ENCODE measurements around the gene OR51D1. TPM values are rescaled to one million over a fixed set of nuclear protein-coding genes. Genes with fewer than 3 reads are reported as not detected.

OR51D1 gene
- total and polyA plus RNA-seq, 8 donors, result not detected

GRCh38 chr11:4682623-4683419 is 45.5 kb downstream of the OR51D1 start:
- DNase-seq (no peak), ATAC-seq (no peak)
- H3K36me3 ChIP-seq, result no peaks in the 10 kb centered on the region
- intact Hi-C loops (cut with DNase I), result no loop called here
- H3K27ac ChIP-seq, result no peak overlapping the region
- no peak for TF ChIP-seq CTCF (IDR thresholded peaks at IDR 0.05)
- H3K4me1 ChIP-seq, result no peaks in the 10 kb centered on the region
- H3K4me3 ChIP-seq, result no peak overlapping the region
- no peaks in the 10 kb centered on the region for H3K9me3 ChIP-seq
- no peaks in the 10 kb centered on the region for H3K27me3 ChIP-seq

- intact Hi-C loops (cut with DNase I), result no loop called here
Observed at GRCh38 chr11:4684631-4685285, 47.5 kb downstream of the OR51D1 start.

More at GRCh38 chr11:4684631-4685285, 47.5 kb downstream of the OR51D1 start:
- DNase-seq, result no peak
- H3K4me3 ChIP-seq, result no peak overlapping the region
- no peaks in the 10 kb centered on the region for H3K4me1 ChIP-seq
- no peak overlapping the region for H3K27ac ChIP-seq
- no peaks in the 10 kb centered on the region for H3K36me3 ChIP-seq
- no peak for TF ChIP-seq CTCF (IDR thresholded peaks at IDR 0.05)
- no peak for ATAC-seq
- no peaks in the 10 kb centered on the region for H3K9me3 ChIP-seq
- H3K27me3 ChIP-seq, result no peaks in the 10 kb centered on the region

Other genes with a start within 250 kb of the OR51D1 start
- 10 to 100 TPM; 26.3 to 36.8 TPM for gene TRIM21, start 243.8 kb upstream of the OR51D1 start, total RNA-seq
- gene TRIM21, start 243.8 kb upstream of the OR51D1 start, polyA plus RNA-seq (ENCODE audit: insufficient read length in 6 of 6), result 10 to 100 TPM; 25.4 to 30.8 (median 26.3) TPM
- 1 to 10 TPM in 1 of 2 donors, not detected in 1; 1.9 TPM for gene OR52K2, start 188.2 kb upstream of the OR51D1 start, total RNA-seq
- gene OR52K2, start 188.2 kb upstream of the OR51D1 start, polyA plus RNA-seq (ENCODE audit: insufficient read length in 6 of 6), result not detected
- under 1 TPM; 0.09 to 0.86 TPM for gene OR52K1, start 154.8 kb upstream of the OR51D1 start, total RNA-seq
- gene OR52K1, start 154.8 kb upstream of the OR51D1 start, polyA plus RNA-seq (ENCODE audit: insufficient read length in 6 of 6), result under 1 TPM; 0.21 to 0.35 (median 0.27) TPM
- gene OR52M1, start 92.3 kb upstream of the OR51D1 start, total RNA-seq, result not detected
- gene OR52M1, start 92.3 kb upstream of the OR51D1 start, polyA plus RNA-seq (ENCODE audit: insufficient read length in 6 of 6), result not detected
- not detected for gene OR52I2, start 55.7 kb upstream of the OR51D1 start, total RNA-seq
- gene OR52I2, start 55.7 kb upstream of the OR51D1 start, polyA plus RNA-seq (ENCODE audit: insufficient read length in 6 of 6), result under 1 TPM in 4 of 6 donors, not detected in 2; 0.03 to 0.07 (median 0.03) TPM
- not detected for gene OR52I1, start 43.4 kb upstream of the OR51D1 start, total RNA-seq
- gene OR52I1, start 43.4 kb upstream of the OR51D1 start, polyA plus RNA-seq (ENCODE audit: insufficient read length in 6 of 6), result under 1 TPM in 5 of 6 donors, not detected in 1; 0.08 to 0.14 (median 0.11) TPM
- 10 to 100 TPM; 12.5 to 14.1 TPM for gene TRIM68, start 29.2 kb upstream of the OR51D1 start, total RNA-seq
- gene TRIM68, start 29.2 kb upstream of the OR51D1 start, polyA plus RNA-seq (ENCODE audit: insufficient read length in 6 of 6), result 10 to 100 TPM; 17.9 to 23.6 (median 19.0) TPM
- not detected for gene OR51E1, start 6.5 kb downstream of the OR51D1 start, total RNA-seq
- under 1 TPM; 0.06 to 0.50 (median 0.33) TPM for gene OR51E1, start 6.5 kb downstream of the OR51D1 start, polyA plus RNA-seq (ENCODE audit: insufficient read length in 6 of 6)
- gene OR51E2, start 60.4 kb downstream of the OR51D1 start, total RNA-seq, result not detected
- under 1 TPM in 5 of 6 donors, not detected in 1; 0.08 to 0.18 (median 0.15) TPM for gene OR51E2, start 60.4 kb downstream of the OR51D1 start, polyA plus RNA-seq (ENCODE audit: insufficient read length in 6 of 6)
- gene MMP26, start 67.3 kb downstream of the OR51D1 start, total RNA-seq, result not detected
- not detected for gene MMP26, start 67.3 kb downstream of the OR51D1 start, polyA plus RNA-seq (ENCODE audit: insufficient read length in 6 of 6)
- not detected for gene OR51F1, start 132.5 kb downstream of the OR51D1 start, total RNA-seq
- gene OR51F1, start 132.5 kb downstream of the OR51D1 start, polyA plus RNA-seq (ENCODE audit: insufficient read length in 6 of 6), result not detected
- gene OR52R1, start 166.9 kb downstream of the OR51D1 start, total RNA-seq, result not detected
- not detected for gene OR52R1, start 166.9 kb downstream of the OR51D1 start, polyA plus RNA-seq (ENCODE audit: insufficient read length in 6 of 6)
- not detected for gene OR51F2, start 183.8 kb downstream of the OR51D1 start, total RNA-seq
- gene OR51F2, start 183.8 kb downstream of the OR51D1 start, polyA plus RNA-seq (ENCODE audit: insufficient read length in 6 of 6), result not detected
- not detected for gene OR51S1, start 211.7 kb downstream of the OR51D1 start, total RNA-seq
- gene OR51S1, start 211.7 kb downstream of the OR51D1 start, polyA plus RNA-seq (ENCODE audit: insufficient read length in 6 of 6), result not detected
- not detected for gene OR51T1, start 244.4 kb downstream of the OR51D1 start, total RNA-seq
- gene OR51T1, start 244.4 kb downstream of the OR51D1 start, polyA plus RNA-seq (ENCODE audit: insufficient read length in 6 of 6), result not detected